Retina (tissue), 1 donor: ENCODE results near the gene SLCO1B1.
"Not testable (repeated sequence)": the region's sequence is repeated elsewhere in the genome, so short reads cannot be mapped to it uniquely, and the experiment has no call there.

Experiments used
- DNase-seq: peaks from one replicate; pipeline ENCODE4 v3.0.0-alpha.2; 2016

SLCO1B1 gene

GRCh38 chr12:21130998-21131397, at the start of gene SLCO1B1:
Gene SLCO1B1 (plus strand): TSS chr12:21131194. CDS start chr12:21141575, 10,381 bp downstream.
- no peak for DNase-seq

DNA sequence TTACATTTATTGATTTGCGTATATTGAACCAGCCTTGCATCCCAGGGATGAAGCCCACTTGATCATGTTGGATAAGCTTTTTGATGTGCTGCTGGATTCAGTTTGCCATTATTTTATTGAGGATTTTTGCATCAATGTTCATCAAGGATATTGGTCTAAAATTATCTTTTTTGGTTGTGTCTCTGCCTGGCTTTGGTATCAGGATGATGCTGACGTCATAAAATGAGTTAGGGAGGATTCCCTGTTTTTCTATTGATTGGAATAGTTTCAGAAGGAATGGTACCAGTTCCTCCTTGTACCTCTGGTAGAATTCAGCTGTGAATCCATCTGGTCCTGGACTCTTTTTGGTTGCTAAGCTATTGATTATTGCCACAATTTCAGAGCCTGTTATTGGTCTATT, 46.2 kb upstream of the SLCO1B1 start:
- not testable (repeated sequence) for DNase-seq

GRCh38 chr12:21111732-21112131, 19.3 kb upstream of the SLCO1B1 start:
- DNase-seq, result no peak

DNA sequence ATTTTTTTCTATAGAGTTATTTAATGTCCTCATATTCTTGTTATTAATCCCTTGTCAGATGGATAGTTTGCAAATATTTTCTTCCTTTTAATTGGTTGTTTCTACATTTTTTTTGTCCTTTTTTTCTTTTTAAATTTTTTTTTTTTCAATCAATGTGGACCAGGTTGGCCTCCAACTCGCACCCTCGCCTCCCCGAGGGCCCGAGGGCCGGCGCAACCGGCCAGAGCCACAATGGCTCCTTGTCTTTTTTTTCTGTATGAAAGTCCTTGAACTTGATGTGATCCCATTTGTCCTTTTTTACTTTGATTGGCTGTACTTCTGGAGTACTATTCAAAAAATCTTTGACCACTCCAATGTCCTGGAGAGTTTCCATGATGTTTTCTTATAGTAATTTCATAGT, 17.7 kb upstream of the SLCO1B1 start:
- DNase-seq, result no peak

DNA sequence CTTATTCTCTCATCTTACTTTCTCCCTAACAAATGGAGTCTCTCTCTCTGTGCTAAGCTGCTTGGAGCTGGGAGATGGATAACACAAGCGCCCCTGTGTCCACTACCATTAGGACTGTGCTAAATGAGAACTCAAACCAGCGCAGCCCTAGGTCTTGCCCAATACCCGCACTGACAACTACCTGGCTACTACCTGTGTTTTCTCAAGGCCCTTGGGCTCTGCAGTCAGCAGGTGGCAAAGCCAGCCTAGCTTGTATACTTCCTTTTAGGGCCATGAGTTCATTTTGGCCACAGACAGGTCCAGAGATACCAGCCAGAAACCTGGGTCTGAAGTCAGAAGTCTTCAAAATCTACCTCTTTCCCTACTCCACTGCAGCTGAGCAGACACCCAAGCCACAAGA, 13.0 kb upstream of the SLCO1B1 start:
- no peak for DNase-seq

- DNase-seq, result no peak
Observed at GRCh38 chr12:21118760-21119159, 12.2 kb upstream of the SLCO1B1 start.

DNA sequence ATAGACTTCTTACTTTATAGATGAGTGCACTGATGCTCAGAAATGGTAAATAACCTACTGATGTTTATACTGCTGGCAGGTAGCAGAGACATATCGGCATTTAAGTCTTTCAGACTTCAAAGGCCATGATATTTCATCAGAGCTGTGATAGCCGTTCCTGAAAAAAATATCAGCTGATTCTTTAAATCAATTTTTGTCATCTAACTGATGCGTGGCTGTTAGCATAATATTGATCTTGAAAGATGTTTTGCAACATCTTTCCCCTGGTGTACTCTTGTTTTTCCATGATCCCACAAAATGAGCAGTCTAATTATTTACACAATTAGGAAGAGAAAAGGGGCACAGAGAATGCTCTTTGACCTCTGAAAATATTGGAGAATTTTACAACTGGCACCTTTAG, 1.6 kb upstream of the SLCO1B1 start:
- DNase-seq, result no peak

DNA sequence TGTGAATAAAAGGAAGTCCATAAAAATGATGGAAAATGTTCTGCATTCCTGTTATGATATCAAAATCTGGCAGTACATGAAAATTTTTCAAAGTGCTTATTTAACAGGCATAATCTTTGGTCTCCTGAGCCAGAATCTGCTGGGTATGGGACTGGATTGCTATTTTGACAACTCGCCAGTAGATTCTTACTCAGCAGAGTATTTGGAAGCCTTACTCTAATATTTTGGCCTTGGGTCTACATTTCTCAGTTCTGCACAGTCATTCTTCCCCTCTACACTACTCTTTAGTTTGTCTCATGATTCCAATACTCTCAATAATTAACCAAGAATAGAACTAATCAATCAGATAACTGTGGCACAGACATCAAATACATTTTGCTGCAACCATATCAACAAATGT, 1.1 kb upstream of the SLCO1B1 start:
- no peak for DNase-seq

GRCh38 chr12:21137318-21137999, 6.5 kb downstream of the SLCO1B1 start:
- DNase-seq, result not testable (repeated sequence)

DNA sequence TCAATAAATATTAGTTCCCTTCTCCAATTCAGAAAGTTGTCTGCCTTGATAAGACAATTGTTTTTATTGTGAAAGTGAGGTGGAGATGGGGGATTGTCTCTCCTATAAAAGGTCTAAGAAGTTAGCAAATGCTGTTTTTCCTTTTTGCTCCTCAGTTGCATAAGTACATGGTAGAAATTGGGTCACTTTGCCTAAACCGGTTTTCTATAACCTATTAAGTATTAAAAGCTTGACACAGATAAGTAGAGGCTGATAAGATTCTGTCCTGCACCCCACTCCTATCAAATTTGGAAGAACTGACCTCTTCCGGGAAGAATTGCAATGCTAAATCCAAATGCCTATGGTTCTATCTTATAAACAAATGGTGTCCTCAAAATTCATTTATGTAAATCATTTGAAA, 7.0 kb downstream of the SLCO1B1 start:
- no peak for DNase-seq

DNA sequence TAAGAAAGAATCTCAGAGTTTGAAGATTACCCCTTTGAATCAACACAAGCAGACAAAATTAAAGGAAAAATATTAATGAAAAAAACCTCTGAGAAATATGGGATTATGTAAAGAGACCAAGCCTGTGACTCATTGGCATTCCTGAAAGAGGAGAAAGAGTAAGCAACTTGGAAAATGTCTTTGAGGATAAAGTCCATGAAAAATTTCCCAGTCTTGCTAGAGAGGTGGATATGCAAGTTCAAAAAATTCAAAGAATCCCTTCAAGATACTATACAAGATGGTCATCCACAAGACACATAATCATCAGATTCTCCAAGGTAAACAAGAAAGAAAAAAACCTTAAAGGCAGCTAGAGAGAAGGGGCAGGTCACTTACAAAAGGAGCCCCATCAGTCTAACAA, 13.3 kb downstream of the SLCO1B1 start:
- DNase-seq, result no peak

GRCh38 chr12:21149861-21150260, 18.9 kb downstream of the SLCO1B1 start:
- DNase-seq, result not testable (repeated sequence)

- no peak for DNase-seq
Observed at GRCh38 chr12:21151184-21151583, 20.2 kb downstream of the SLCO1B1 start.

- no peak for DNase-seq
Observed at GRCh38 chr12:21155522-21156351, 24.7 kb downstream of the SLCO1B1 start.

GRCh38 chr12:21165048-21165447, 34.1 kb downstream of the SLCO1B1 start:
- DNase-seq, result no peak

DNA sequence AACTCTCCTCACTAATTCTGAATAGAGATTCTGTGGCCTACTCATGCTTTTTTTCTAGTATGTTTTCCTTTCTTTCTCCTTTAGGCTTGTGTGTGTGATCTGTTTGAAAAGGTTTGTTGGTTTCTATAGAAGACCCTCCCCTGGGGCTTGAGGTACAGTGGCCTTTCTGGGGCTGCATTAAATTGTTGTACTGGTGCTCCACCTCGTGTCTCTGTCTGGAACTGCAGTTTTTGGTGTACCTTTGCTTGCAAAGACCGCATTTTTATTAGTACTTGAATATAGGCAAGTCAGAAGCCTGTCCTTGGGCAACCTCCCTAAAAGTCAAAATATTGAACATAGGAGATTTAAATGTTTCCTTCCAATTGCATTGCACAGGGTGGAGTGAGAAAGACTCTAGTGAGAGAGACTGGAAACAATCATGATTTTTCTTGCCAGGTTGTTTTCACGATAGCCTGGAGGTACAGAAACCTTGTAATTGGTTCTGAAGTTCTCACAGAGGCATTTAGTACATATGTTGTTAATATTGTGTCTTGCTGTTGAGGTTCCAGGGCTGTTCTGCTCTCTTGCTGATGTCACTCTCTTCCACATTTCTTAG, 39.0 kb downstream of the SLCO1B1 start:
- DNase-seq, result peak; percentile 56

DNA sequence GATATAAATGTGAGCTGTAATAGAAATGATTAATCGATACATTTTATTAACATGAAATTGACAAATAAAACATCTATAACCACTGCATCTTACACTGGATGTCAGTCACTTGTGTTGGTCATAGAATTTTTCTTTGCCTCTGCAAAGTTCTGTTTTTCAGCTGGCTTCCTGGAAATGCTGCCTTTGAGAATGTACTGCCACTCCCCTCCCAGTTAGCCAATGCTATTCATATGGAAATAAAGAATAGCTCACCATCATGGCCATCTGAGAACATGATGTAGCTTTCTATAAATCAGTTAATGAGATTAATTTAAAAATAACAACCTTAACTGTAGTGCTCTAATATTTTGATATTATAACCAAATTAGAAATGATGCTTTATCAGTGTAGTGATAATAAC, 41.1 kb downstream of the SLCO1B1 start:
- DNase-seq, result no peak

GRCh38 chr12:21183721-21184275, 52.8 kb downstream of the SLCO1B1 start:
- no peak for DNase-seq

DNA sequence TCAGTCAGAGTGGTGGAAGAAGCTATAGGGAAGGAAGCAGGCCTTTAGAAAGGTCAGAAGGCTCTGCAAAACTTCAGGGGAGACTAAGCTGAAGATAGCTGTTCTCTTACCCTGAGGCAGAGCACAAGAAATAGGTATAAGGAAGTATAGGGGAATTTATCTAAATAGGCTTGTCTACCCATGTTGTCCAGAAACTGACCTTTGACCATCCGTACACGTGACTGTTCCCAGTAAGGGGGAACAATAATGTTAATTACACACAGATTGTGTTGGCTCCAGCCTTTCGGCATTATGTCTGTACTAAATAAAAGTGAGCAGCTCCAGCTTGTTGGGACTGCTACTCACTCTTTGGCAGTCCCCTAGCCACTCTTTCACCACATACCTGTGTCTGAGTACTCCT, 59.0 kb downstream of the SLCO1B1 start:
- DNase-seq, result no peak

DNA sequence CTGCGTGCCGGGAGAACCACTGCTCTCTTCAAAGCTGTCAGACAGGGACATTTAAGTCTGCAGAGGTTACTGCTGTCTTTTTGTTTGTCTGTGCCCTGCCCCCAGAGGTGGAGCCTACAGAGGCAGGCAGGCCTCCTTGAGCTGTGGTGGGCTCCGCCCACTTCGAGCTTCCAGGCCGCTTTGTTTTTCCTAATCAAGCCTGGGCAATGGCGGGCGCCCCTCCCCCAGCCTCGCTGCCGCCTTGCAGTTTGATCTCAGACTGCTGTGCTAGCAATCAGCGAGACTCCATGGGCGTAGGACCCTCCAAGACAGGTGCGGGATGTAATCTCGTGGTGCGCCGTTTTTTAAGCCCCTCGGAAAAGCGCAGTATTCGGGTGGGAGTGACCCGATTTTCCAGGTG, 83.4 kb downstream of the SLCO1B1 start:
- DNase-seq, result not testable (repeated sequence)

- no peak for DNase-seq
Observed at GRCh38 chr12:21219206-21219605, 88.2 kb downstream of the SLCO1B1 start.

DNA sequence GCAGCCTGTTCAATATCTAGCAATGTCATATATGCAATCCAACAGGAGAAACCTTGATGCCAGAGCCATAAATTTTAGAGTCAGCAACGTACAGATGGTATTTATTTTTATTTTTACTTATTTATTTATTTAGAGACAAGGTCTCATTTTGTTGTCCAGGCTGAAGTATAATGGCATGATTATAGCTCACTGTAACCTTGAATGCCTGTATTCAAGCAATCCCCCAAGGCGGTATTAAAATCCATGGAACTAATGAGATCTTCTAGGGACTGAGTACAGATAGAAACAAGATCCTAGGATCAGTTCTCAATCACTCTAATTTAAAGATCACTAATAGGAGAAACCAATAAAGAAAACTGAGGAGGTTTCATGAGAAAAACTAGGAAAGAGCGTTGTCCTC, 89.3 kb downstream of the SLCO1B1 start:
- DNase-seq, result no peak

DNA sequence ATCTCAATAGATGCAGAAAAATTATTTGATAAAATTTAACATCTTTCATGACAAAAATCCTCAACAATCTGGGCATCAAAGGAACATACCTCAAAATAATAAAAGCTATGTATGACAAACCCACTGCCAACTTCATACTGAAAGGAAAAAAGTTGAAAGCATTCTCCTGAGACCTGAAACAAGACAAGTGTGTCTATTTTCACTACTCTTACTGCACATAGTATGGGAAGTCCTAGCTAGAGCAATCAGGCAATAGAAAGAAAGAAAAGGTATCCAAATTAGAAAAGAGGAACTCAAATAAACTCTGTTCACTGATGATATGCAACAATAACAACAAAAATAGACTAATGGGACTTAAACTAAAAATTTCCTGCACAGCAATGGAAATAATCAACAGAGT, 90.1 kb downstream of the SLCO1B1 start:
- no peak for DNase-seq

- DNase-seq, result no peak
Observed at GRCh38 chr12:21221778-21222177, 90.8 kb downstream of the SLCO1B1 start.
